HG03565 (cell line): Measurements from ENCODE around the gene PRDX1.

Experiments
- ATAC-seq: cut with Tn5 transposase; IDR thresholded peaks from one replicate; pipeline ENCODE4 v1.9.1; 2021; ENCODE audit warnings: mild to moderate bottlenecking, moderate library complexity; ENCODE audit not compliant: unreplicated experiment

Gene PRDX1

DNA sequence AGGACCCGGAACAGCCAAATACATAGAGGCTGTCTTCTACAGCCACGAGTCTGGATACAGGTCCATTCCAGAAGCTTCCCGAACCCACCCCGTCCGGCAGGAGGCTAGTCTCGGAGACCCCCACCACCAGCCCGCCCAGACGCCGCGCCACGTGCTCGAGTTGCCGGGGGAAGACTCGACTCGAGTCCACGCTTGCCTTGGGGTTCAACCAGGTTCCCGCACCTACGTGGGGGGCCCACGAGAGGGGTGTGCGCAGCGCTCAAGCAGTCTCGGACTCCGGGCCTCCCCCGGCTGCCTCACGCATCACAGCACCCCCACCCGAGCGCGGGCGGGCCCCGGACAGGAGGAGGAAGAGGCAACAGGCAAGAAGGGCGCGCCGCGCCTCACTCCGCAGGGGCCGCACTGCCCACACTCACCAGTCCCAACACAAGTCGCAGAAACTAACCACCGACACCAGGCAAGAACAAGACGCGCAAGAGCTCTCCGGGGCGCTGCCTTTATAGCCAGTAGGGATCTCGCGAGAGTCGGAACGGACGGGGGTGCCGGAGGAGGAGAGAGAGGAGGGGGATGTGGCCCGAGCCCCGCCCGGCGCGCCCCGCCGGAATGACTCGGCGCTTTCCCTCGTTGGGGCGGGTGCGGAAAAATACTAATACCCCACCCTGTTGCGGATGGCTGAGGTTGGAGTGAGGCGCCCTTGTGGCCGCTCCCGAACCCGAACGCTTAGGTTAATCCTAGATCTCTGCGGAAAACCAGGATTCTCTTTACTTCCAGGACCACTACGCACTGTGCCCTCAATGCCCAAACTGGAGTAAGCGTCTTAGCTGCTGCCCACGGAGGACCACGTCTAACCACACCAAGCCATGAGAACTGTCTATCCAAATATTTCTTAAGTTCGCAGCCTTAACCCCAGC lies at the start of gene PRDX1:
PRDX1 (minus strand) TSS at position 472 of the 911 bp plus-strand sequence. CDS start 2,841 bp downstream, outside the sequence.
- peak; percentile 79 for ATAC-seq

DNA sequence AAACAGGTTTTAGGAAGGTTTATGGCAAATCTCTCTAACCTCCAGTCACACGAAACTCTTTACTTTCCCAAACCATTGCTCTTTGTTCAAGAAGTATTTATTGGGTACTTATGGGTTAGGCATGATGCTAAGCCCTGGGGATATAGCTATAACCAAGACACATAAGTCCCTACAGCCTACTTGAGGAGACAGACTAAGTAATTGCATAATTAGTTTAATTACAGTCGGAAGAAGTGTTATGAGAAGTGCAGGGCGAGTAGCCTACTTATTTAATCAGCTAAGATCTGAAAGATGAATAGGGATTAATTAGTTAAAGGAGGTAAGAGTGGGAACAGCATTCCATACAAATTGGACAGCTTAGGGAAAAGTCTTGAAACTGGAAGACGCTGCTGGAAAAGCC lies 48.9 kb upstream of the PRDX1 start:
- ATAC-seq = no peak

DNA sequence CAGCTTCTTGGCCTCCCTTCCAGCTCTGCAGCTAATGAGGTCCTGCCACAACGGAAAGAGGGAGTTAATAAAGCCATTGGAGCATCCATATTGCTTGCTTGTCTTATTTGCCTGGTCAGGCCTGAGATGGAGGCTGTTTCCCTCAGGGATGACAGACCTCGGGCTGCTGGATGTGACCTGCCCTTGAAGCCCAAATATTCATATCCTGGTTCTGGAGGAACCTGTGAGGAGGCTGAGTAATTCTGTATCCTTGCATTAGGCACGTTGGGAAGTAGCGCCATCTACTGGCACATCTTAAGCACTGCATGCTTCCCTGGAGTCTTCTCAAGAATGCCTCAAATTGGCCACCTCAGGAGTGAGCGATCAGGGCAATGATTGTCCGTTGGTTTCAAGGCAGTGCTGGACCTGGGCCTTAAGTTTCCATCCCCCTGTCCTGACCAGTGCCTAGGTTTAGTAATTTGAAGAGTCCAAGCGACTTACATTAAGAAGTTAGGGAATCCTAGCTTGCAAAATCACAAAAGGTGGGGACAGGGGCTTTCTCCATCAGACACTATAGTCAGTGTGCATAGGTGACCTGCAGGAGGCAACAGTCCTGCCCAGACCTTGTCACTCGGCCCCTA lies 48.4 kb upstream of the PRDX1 start:
- ATAC-seq = peak; percentile 56

DNA sequence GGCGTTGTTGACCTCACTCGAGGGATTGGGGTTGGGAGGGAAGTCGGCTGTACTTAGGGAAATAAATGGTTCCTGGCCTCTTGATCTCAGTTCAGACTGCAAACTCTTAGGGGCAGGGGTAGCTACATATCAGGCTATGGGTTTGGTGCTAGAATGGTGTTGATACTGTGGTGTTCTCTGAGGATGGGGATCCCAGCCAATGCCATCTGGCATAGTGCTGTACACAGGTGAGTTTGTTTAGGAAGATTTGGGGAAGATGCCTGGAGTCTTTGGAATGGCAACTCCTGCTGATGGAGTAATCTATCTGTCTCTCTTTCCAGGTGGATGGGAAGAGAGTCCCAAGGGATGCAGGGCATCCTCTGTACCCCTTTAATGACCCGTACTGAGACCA lies 47.9 kb upstream of the PRDX1 start:
- ATAC-seq = no peak

DNA sequence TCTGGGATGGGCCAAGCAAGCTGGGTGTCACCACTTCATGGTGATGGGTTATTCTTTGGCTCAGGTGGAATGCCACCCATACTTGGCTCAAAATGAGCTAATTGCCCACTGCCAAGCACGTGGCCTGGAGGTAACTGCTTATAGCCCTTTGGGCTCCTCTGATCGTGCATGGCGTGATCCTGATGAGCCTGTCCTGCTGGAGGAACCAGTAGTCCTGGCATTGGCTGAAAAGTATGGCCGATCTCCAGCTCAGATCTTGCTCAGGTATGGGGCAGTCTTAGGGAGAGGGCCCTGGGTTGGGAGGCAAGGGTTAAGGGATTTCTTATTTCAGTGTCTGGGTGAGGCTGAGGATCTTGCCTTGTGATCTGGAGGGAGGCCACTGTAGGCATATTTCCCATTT lies 46.7 kb upstream of the PRDX1 start:
- ATAC-seq = no peak

DNA sequence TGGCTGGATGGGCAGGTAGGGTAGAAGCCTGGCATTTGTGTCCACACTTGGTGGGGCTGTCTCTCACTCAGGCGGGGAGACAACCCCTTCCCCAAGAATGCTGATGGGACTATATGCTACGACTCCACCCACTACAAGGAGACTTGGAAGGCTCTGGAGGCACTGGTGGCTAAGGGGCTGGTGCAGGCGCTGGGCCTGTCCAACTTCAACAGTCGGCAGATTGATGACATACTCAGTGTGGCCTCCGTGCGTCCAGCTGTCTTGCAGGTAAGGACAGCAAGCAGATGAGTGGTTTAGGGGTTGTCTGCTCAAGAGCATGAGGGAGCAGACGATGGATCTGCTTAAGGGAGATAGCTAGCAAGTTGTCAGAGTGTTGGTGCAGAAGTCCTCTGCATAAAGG lies 46.2 kb upstream of the PRDX1 start:
- no peak for ATAC-seq

DNA sequence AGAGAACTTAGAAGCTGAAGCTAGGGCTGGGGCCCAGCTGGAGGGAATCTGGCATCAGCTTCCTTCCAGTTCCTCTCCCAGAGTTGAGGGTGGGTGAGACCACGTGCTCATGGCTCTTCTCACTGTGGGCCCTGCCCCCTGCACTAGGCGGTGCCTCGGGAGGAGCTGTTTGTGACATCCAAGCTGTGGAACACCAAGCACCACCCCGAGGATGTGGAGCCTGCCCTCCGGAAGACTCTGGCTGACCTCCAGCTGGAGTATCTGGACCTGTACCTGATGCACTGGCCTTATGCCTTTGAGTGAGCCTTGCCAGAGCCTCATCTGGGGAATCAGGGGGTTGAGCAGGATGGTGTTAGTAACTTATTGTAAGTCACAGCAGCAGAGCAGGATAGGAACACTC lies 45.0 kb upstream of the PRDX1 start:
- no peak for ATAC-seq

DNA sequence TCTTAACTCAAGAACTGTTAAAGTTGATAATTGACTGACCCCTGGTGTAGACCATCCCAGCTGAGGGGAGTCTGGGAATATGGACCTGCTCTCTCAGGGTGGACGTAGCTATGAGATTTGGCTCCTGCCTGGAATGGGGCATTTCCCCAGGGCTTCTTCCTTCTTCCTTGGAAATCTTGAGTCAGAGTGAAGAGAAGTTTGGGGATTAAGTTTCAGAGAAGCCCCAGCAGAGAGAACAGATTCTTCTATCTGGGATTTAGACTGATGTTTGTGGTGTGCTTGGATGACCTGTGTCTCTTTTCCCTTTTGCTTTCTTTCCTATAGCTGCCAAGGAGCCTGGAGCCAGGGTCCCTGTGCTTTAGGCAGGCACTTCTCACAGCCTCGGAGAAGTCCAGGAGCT lies 42.2 kb upstream of the PRDX1 start:
- ATAC-seq = no peak

DNA sequence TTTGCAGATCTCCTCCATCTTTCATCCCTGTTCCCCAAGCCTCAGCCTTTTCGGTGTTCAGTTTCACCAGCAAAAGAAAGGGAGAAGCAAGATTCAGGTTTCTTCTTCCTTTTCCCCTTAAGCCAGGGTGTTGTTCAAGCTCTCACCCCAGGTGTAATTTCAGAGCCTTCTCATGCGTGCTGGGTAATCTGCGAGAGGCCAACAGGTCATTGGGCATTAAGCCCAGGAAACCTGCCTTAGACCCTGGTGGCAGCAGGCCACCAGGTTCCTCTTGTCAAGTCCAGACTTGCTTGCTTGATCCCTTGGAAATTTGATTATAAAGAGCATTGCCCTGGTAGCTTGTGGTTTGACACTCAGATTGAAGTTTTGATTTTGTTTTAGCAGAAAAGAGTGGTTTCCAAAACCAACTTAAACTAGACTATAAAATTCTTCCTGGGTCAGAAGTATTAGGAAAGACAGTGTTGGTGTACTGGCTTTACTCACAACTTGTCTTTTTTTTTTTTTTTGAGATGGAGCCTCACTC lies 35.8 kb upstream of the PRDX1 start:
- ATAC-seq = no peak

DNA sequence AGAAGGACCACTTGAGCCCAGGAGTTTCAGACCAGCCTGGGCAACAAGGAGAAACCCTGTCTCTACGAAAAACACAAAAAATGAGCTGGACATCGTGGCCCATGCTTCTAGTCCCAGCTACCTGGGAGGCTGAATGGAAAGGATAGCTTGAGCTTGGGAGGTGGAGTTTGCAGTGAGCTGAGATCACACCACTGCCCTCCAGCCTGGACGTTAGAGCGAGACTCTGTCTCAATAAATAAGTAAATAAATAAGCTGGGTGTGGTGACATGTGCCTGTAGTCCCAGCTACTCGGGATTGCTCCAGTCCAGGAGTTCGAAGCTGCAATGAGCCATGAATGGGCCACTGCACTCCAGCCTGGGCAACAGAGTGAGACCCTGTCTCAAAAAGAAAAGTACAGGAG lies 32.5 kb upstream of the PRDX1 start:
- ATAC-seq = no peak

DNA sequence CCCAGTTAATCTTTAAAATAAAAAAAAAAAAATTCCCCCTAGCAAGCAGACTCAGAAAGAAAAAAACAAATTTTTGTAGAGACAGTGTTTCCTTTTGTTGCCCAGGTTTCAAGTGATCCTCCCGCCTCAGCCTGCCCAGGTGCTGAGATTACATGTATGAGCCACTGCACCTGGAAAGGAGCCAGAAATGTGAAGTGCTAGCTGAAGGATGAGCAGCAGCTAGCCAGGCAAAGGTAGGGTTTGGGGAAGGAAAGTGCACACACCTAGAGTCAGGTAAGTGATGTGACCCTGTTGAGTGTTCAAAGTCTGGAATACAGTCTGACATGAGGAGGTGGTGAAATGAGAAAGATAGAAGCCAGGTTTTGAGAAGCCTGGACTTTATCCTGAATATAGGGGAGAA lies 30.6 kb upstream of the PRDX1 start:
- no peak for ATAC-seq

DNA sequence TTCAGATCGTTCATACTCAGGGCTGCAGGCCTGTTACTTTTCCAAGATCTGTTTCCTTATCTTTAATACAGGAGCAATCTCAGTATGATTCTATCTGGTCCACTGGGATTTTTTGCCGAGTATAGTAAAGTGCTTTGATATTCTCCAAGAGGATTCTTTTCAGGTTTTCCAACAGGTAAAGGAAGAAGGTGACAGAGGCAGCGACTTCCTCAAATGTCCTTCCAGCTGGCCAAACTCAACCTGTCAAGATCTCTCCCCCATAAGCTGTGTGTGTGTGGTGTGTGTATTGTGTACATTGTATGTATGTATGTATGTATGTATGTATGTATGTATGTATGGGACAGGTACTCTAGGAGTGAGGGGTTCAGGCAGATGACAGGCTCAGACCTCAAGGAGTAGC lies 30.0 kb upstream of the PRDX1 start:
- ATAC-seq = no peak

DNA sequence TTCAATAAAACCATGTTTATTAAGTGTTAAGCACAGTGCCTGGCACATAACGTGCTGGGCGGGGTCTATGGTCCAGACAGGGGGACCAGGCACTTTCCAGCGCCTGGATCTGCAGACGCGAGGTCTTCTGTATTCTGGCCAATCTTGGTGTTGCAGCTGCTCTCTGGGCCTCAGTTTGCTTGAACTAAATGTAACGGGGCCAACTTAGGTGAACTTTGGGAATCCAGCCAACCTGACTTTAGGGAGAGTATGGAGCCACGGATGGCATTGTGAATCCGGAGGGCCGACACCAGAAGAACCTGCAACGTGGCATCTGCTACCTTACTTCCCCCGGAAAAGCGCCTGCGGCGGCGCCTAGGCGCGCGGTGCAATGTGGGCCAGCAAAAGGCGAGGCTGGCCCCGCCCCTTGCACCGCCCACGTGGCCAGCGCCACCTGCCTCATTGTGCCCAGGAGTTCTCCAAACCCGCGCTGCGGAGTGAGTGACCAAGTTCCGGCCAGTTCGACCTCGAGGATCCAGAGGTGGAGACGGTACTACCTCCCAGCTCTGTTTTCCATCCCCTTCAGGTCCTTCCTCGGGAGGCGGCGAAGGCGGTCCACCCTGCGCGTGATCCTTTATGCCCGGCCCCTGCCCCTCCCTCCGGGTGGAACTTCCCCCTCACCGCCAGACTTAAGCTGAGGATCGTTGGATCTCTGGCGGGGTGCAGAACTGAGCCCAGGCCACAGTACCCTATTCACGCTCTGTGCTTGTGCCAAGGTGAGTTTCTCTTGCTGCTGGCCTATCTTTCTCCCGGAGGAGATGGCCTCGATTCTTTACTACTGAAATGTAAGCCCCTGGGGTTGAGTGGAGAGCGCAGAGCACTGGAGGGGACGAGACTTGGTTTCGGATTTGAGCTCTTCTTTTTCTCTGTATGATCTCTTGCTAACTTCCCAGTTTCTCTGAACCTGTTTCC lies 29.0 kb upstream of the PRDX1 start, which contains the start of gene AKR1A1:
AKR1A1 (plus strand) TSS at position 426 of the 951 bp plus-strand sequence. CDS start 10,969 bp downstream, outside the sequence.
- ATAC-seq = peak; percentile 72

DNA sequence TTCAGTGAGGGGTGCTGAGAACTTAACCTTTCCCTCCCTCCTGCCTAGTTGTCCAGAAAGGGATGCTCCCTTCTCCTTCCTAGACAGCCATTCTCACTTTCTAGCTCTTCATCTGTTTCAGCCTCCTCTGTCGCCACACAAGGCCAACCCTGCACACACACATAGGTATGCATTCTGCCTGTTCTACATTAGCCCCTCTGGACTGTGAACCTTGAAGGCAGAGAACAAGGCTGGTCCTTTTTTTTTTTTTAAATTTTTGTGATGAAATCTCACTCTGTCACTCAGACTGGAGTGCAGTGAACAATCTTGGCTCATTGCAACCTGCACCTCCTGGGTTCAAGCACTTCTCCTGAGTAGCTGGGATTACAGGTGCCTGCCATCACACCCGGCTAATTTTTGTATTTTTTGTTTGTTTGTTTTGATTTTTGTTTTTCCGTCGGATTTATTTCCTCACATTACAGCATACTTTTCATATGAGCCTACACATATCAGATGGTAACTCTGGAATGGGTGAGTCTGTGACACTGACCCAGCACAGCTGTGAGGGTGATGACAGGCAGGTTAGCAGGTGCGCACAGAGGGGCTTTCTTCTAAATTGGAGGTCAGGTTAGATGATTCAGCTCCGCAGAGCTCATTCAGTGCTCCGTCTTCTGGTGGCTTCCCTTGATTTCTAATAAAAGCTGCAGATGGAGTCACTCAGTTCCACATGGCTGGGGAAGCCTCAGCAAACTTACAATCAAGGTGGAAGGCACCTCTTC lies 24.0 kb upstream of the PRDX1 start:
- ATAC-seq = no peak

DNA sequence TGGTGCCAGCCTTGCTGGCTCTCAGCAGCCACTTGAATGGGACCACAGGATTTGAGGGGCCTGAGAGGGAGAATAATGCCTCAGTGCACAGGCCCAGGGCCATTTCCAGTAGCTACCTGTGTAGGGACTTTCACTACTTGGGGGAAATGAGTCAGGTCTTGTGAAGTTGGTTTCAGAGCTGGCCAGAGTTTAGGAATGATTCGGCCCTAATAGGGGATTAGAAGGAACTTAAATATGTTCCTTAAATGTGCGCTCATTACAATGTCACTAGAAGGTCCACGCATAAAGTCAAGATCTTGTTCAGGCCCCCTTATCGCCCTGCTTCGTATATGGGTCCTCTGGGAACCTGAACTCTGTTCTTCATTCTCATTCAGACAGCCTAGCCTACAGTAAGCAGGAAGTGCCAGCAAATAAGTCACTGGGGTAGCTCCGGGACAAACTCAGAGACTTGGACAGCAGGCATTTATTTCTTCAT lies 23.4 kb upstream of the PRDX1 start:
- no peak for ATAC-seq

DNA sequence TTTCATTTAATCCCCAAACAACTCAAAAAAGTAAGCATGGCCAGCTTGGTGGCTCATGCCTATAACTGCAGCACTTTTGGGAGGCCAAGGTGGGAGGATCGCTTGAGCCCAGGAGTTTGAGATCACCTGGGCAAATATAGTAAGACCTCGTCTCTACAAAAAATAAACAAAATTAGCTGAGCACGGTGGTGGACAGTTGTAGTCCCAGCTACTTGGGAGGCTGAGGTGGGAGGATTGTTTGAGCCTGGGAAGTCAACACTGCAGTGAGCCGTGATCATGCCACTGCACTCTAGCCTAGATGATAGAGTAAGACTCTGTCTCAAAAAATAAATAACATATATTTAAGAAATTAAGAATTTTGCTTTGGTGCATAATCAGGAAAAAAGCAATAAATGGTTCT lies 22.8 kb upstream of the PRDX1 start:
- ATAC-seq = no peak

DNA sequence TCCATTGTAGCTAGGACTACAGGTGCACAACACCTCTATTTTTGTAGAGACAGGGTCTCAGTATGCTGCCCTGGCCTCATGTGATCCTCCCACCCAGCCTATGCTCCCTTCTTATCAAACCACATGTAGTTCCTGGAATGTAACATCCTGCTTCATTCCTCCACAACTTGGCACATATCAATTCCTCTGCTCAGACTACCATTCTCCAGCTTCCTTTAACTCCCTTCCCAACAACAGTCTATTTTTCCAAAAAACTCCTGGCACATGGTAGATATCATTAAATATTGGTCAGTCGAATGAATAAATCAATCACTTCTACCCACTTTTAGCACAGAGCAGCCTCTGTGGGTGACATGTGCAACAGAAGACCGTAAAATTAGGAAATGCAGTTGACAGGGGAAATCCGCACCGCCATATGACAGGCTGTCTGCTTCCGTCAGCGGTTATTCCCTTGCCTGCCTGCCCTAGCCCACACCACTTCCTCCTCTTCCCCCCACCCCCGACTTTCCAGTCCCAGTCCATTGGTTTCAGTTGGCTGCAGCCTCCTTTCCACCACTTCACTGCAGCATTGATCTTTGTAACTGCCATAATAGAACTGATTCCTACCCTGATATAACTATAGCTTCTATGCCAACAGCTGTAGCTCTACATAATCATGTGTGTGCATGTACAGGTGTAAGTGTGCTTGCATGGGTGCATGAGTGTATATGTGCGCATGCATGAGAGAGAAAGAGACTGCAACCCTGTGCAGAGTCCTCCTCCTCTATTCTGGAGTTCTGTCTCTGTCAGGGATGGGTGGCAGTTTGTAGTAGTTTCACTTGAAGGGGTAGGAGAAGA lies 22.1 kb upstream of the PRDX1 start:
- peak; percentile 43 for ATAC-seq

DNA sequence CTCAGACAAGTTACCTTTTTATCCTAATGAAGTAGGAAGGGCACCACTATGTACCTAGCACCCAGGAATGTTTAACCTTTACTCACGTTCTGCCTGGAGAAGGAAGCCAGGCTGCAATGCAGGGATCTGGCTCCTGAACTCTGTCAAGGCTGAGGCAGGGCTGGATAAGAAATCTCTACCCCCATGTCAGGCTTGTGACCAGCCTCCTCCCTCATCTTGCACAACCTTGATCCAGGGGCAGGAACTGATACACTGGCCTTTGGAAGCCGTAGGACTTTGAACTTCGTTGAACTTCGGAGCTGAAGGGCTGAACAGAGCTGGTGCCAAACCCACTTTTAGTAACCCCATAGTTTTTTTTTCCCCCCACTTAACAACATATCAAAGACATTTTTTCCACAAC lies 20.9 kb upstream of the PRDX1 start:
- no peak for ATAC-seq

DNA sequence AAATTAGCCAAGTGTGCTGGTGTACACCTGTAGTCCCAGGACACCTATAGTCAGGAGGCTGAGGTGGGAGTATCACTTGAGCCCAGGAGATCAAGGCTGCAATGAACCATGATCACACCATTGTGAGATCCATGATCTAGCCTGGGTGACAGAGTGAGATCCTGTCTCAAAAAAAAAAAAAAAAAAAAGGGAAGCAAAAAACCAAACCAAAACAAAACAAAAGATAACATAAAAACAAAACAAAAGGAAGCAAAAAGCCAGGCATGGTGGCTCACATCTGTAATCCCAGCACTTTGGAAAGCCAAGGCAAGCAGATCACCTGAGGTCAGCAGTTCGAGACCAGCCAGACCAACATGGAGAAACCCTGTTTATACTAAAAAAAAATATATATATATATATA lies 19.5 kb upstream of the PRDX1 start:
- ATAC-seq = no peak
